H9 (cell line): Measurements from ENCODE around the gene ZNF20. TPM values are rescaled to one million over a fixed set of nuclear protein-coding genes. Genes with fewer than 3 reads are reported as not detected.

ENCODE experiments used
- DNase-seq: peaks from one replicate; pipeline ENCODE4 v3.0.0-alpha.2; 2017
- H2AFZ ChIP-seq: one replicate; pipeline ENCODE4 v1.6.1; 2013; ENCODE audit warnings: mild to moderate bottlenecking, low read length, control low read depth, moderate library complexity
- H2AK5ac ChIP-seq: 2 replicates; pipeline ENCODE4 v1.6.1; 2013; ENCODE audit warnings: low read length, control low read depth, mixed read lengths; ENCODE audit not compliant: insufficient read length
- H2BK120ac ChIP-seq: one replicate; pipeline ENCODE4 v1.6.1; 2013; ENCODE audit warnings: low read depth, mild to moderate bottlenecking, low read length, control low read depth, inconsistent platforms; ENCODE audit not compliant: poor library complexity, severe bottlenecking
- H2BK12ac ChIP-seq: 2 replicates; pipeline ENCODE4 v1.6.1; 2013; ENCODE audit warnings: low read length, control low read depth, mixed read lengths, low read depth; ENCODE audit not compliant: insufficient read length
- H2BK15ac ChIP-seq: 2 replicates; pipeline ENCODE4 v1.6.1; 2013; ENCODE audit warnings: low read depth, low read length, control low read depth
- H2BK20ac ChIP-seq: one replicate; pipeline ENCODE4 v1.6.1; 2013; ENCODE audit warnings: low read depth, mild to moderate bottlenecking, low read length, control low read depth, inconsistent platforms; ENCODE audit not compliant: poor library complexity, severe bottlenecking
- H2BK5ac ChIP-seq: 2 replicates; pipeline ENCODE4 v1.6.1; 2013; ENCODE audit warnings: low read length, control low read depth, mixed read lengths; ENCODE audit not compliant: insufficient read length
- H3K14ac ChIP-seq: 2 replicates; pipeline ENCODE4 v1.6.1; 2013; ENCODE audit warnings: low read length, control low read depth; ENCODE audit not compliant: insufficient read depth
- H3K18ac ChIP-seq: 2 replicates; pipeline ENCODE4 v1.6.1; 2013; ENCODE audit warnings: low read depth, mild to moderate bottlenecking, mixed read lengths, low read length, control low read depth; ENCODE audit not compliant: insufficient read length
- H3K23ac ChIP-seq: 2 replicates; pipeline ENCODE4 v1.6.1; 2013; ENCODE audit warnings: low read length, control low read depth, mixed read lengths, low read depth; ENCODE audit not compliant: insufficient read length
- H3K23me2 ChIP-seq: 2 replicates; pipeline ENCODE4 v1.6.1; 2013; ENCODE audit warnings: low read depth, mild to moderate bottlenecking, mixed read lengths, low read length, control low read depth; ENCODE audit not compliant: insufficient read length, poor library complexity, severe bottlenecking
- H3K27ac ChIP-seq: 2 replicates; pipeline ENCODE4 v1.5.1; 2013; ENCODE audit warnings: low read length, control low read depth, mixed read lengths, low read depth; ENCODE audit not compliant: insufficient read length
- H3K27me3 ChIP-seq: 2 replicates; pipeline ENCODE4 v1.6.1; 2013; ENCODE audit warnings: low read length, control low read depth, inconsistent platforms; ENCODE audit not compliant: insufficient read depth
- H3K4ac ChIP-seq: 2 replicates; pipeline ENCODE4 v1.6.1; 2013; ENCODE audit warnings: low read depth, mild to moderate bottlenecking, control low read depth, inconsistent platforms, low read length, moderate library complexity
- H3K4me1 ChIP-seq: 2 replicates; pipeline ENCODE4 v1.6.1; 2013; ENCODE audit warnings: low read length, control low read depth, inconsistent platforms; ENCODE audit not compliant: insufficient read depth
- H3K4me2 ChIP-seq: 2 replicates; pipeline ENCODE4 v1.6.1; 2013; ENCODE audit warnings: low read length, control low read depth, mixed read lengths; ENCODE audit not compliant: insufficient read length, insufficient read depth
- H3K56ac ChIP-seq: 2 replicates; pipeline ENCODE4 v1.6.1; 2013; ENCODE audit warnings: low read depth, mild to moderate bottlenecking, mixed read lengths, low read length, control low read depth; ENCODE audit not compliant: insufficient read length
- H3K79me1 ChIP-seq: 2 replicates; pipeline ENCODE4 v1.6.1; 2013; ENCODE audit warnings: low read depth, mild to moderate bottlenecking, moderate library complexity, low read length, control low read depth, inconsistent platforms; ENCODE audit not compliant: insufficient read depth, poor library complexity, severe bottlenecking
- H3K79me2 ChIP-seq: 2 replicates; pipeline ENCODE4 v1.6.1; 2013; ENCODE audit warnings: low read length, control low read depth, inconsistent platforms; ENCODE audit not compliant: insufficient read depth
- H3K9ac ChIP-seq: 2 replicates; pipeline ENCODE4 v1.6.1; 2013; ENCODE audit warnings: low read length, control low read depth, mixed read lengths; ENCODE audit not compliant: insufficient read length; ENCODE audit errors: extremely low read depth
- H3K9me3 ChIP-seq: one replicate; pipeline ENCODE4 v1.6.1; 2013; ENCODE audit warnings: low read depth, low read length, inconsistent platforms; ENCODE audit not compliant: control insufficient read depth
- H3T11ph ChIP-seq: one replicate; pipeline ENCODE4 v1.6.1; 2013; ENCODE audit warnings: mild to moderate bottlenecking, low read length, control low read depth, inconsistent platforms
- H4K20me1 ChIP-seq: one replicate; pipeline ENCODE4 v1.6.1; 2013; ENCODE audit not compliant: control insufficient read depth, insufficient read length, insufficient read depth
- H4K5ac ChIP-seq: 2 replicates; pipeline ENCODE4 v1.6.1; 2013; ENCODE audit warnings: low read depth, mild to moderate bottlenecking, mixed read lengths, low read length, control low read depth; ENCODE audit not compliant: insufficient read length
- H4K8ac ChIP-seq: replicated peaks from 2 replicates; pipeline ENCODE4 v1.6.1; 2013; ENCODE audit warnings: low read length, control low read depth, mixed read lengths, low read depth; ENCODE audit not compliant: insufficient read length
- H4K91ac ChIP-seq: 2 replicates; pipeline ENCODE4 v1.6.1; 2013; ENCODE audit warnings: low read depth, mild to moderate bottlenecking, moderate library complexity, mixed read lengths, low read length, control low read depth; ENCODE audit not compliant: insufficient read length
- H3K27ac Mint-ChIP-seq, 3 experiments: 2 replicates in 2 of 3; 3 replicates in 1 of 3; pipeline ENCODE4 v1.8.0; 2020 to 2021; ENCODE audit warnings: mixed read lengths in 3 of 3, mild to moderate bottlenecking in 1 of 3, moderate library complexity in 1 of 3
- H3K27me3 Mint-ChIP-seq: 2 replicates; pipeline ENCODE4 v1.8.0; 2021; ENCODE audit warnings: low read depth, mild to moderate bottlenecking, moderate library complexity, mixed read lengths
- H3K36me3 Mint-ChIP-seq, 3 experiments: 2 replicates in 2 of 3; 3 replicates in 1 of 3; pipeline ENCODE4 v1.8.0; 2020 to 2021; ENCODE audit warnings: low read depth in 3 of 3, mixed read lengths in 3 of 3; ENCODE audit not compliant: insufficient read depth in 1 of 3
- H3K4me1 Mint-ChIP-seq, 2 experiments: 2 replicates each; pipeline ENCODE4 v1.8.0; 2020; ENCODE audit warnings: mixed read lengths in 2 of 2
- H3K4me3 Mint-ChIP-seq, 2 experiments: 2 replicates in 1 of 2; 3 replicates in 1 of 2; pipeline ENCODE4 v1.8.0; 2020 to 2021; ENCODE audit warnings: mild to moderate bottlenecking in 2 of 2, mixed read lengths in 2 of 2, moderate library complexity in 1 of 2
- H3K9me3 Mint-ChIP-seq, 2 experiments: 2 replicates in 1 of 2; 3 replicates in 1 of 2; pipeline ENCODE4 v1.8.0; 2020; ENCODE audit warnings: mild to moderate bottlenecking in 2 of 2, mixed read lengths in 2 of 2, moderate library complexity in 1 of 2
- CTCF ChIP-seq: fragments of 200-600 bp; sonication (generic); conservative IDR thresholded peaks from 3 replicates; pipeline ENCODE4 v1.8.0; 2021; ENCODE audit warnings: antibody characterized with exemption, mild to moderate bottlenecking
- WGBS: extraction: QIAGEN DNeasy Blood & Tissue Kit; methylation state at CpG from one replicate; pipeline ENCODE4 v1.1.7; 2013; ENCODE audit warnings: missing lambda C conversion rate, low lambda C conversion rate, mixed read lengths; ENCODE audit not compliant: insufficient read length; ENCODE audit errors: extremely low coverage; 5-methylcytosine and 5-hydroxymethylcytosine counted together
- total RNA-seq: library from RNA; stranded (reverse); gene quantifications from 2 replicates; pipeline ENCODE4 v1.2.1, GENCODE V29; 2021

ZNF20 gene
- total RNA-seq, 1 experiment from 2014 or later: 5.6 TPM

- peaks cover 4% of the 10 kb centered on the region; the same call in 1 of the 2 replicates for H3K4me1 ChIP-seq
- H2BK12ac ChIP-seq: no peak overlapping the region
- no peak overlapping the region for H3K14ac ChIP-seq
- H3K4me1 Mint-ChIP-seq: peaks cover 15 to 17% of the 10 kb centered on the region in 2 experiments
- H3K27me3 ChIP-seq: no peaks in the 10 kb centered on the region
- no peaks in the 10 kb centered on the region; the same call in 1 of the 2 replicates for H3K27me3 Mint-ChIP-seq
- H3K36me3 Mint-ChIP-seq: peaks cover 3 to 7% (median 4%) of the 10 kb centered on the region in 3 experiments; a peak in 3 of 7 replicates
- no peak overlapping the region for H4K91ac ChIP-seq
- no CpG with 5 or more reads among the region's 25 CpGs for WGBS
- H4K20me1 ChIP-seq: no peaks in the 10 kb centered on the region
- H2BK5ac ChIP-seq: no peak overlapping the region
- no peak overlapping the region for H3K18ac ChIP-seq
- no peaks in the 10 kb centered on the region for H3K9me3 ChIP-seq
- H3K9me3 Mint-ChIP-seq: peaks cover 0 to 5% of the 10 kb centered on the region in 2 experiments; a peak in 2 of 5 replicates
- H3K23me2 ChIP-seq: peaks cover 10% of the 10 kb centered on the region
- no peak overlapping the region for H3K4me2 ChIP-seq
- H3K27ac Mint-ChIP-seq: no peak overlapping the region; a peak in 1 of 7 replicates
- no peak overlapping the region for H2BK120ac ChIP-seq
- H2AK5ac ChIP-seq: no peak overlapping the region
- H3K79me2 ChIP-seq: peaks cover 4% of the 10 kb centered on the region; the same call in 1 of the 2 replicates
- H3K23ac ChIP-seq: no peak overlapping the region
- H2AFZ ChIP-seq: no peak overlapping the region
- H3K4ac ChIP-seq: no peak overlapping the region
- no peak overlapping the region for H3K27ac ChIP-seq
- H4K8ac ChIP-seq: no peak overlapping the region
- H3K56ac ChIP-seq: no peak overlapping the region
- peak; percentile 36 for DNase-seq
- H3K79me1 ChIP-seq: peaks cover 3% of the 10 kb centered on the region
- no peak overlapping the region for H3T11ph ChIP-seq
- TF ChIP-seq CTCF: no peak
- H3K9ac ChIP-seq: no peak overlapping the region
- no peak overlapping the region for H2BK15ac ChIP-seq
- H3K4me3 Mint-ChIP-seq: no peak overlapping the region
- no peak overlapping the region for H4K5ac ChIP-seq
- no peak overlapping the region for H2BK20ac ChIP-seq
Measured at GRCh38 chr19:12159773-12160414, 19.7 kb upstream of the ZNF20 start.
